K562 (cell line): ENCODE measurements around the gene MYLIP. TPM values are rescaled to one million over a fixed set of nuclear protein-coding genes. Genes with fewer than 3 reads are reported as not detected.

Experiments
- BRF1 ChIP-seq: IDR thresholded peaks from 3 replicates; pipeline ENCODE4 v1.6.1; 2011; ENCODE audit warnings: borderline replicate concordance, mild to moderate bottlenecking; ENCODE audit not compliant: insufficient read length; ENCODE audit errors: extremely low read depth
- CHCHD3 ChIP-seq: fragments of 250-450 bp; sonication (Bioruptor Pico); IDR thresholded peaks from 2 replicates; pipeline ENCODE4 v2.1.2; 2022; ENCODE audit warnings: mild to moderate bottlenecking
- CXXC5 ChIP-seq: fragments of 250-450 bp; sonication (Bioruptor Pico); IDR thresholded peaks from 2 replicates; pipeline ENCODE4 v1.8.0; 2022; ENCODE audit warnings: inconsistent platforms, mild to moderate bottlenecking, moderate library complexity
- FOXJ3 ChIP-seq: sonication (generic); formaldehyde crosslinking; IDR thresholded peaks from 2 replicates; pipeline ENCODE4 v1.4.0; 2020; ENCODE audit warnings: mild to moderate bottlenecking, missing genetic modification reagents
- KDM2B ChIP-seq: fragments of 250-450 bp; sonication (Bioruptor Pico); IDR thresholded peaks from 2 replicates; pipeline ENCODE4 v1.8.0; 2021; ENCODE audit warnings: mild to moderate bottlenecking, moderate library complexity
- NFRKB ChIP-seq: fragments of 450-650 bp; IDR thresholded peaks from 2 replicates; pipeline ENCODE4 v1.6.1; 2016; ENCODE audit warnings: low read depth
- NONO ChIP-seq, 2 experiments: fragments of 200-400 bp in 1 of 2; fragments of 450-650 bp in 1 of 2; formaldehyde crosslinking in 1 of 2; IDR thresholded peaks; 2 replicates each; pipeline ENCODE4 v1.6.1; 2017; ENCODE audit warnings: low read depth in 2 of 2, mild to moderate bottlenecking in 2 of 2, moderate library complexity in 2 of 2, low read length in 1 of 2
- NR4A1 ChIP-seq, 2 experiments: fragments of 250-450 bp in 1 of 2; fragments of 450-650 bp in 1 of 2; sonication (Bioruptor Pico) in 1 of 2; IDR thresholded peaks; 2 replicates each; pipeline versions ENCODE4 v1.4.0 to v1.6.1; 2016 to 2020; ENCODE audit warnings: mild to moderate bottlenecking in 2 of 2, missing compliant biosample characterization in 1 of 2, missing genetic modification characterization in 1 of 2, moderate library complexity in 1 of 2
- RFX7 ChIP-seq: fragments of 250-450 bp; sonication (Bioruptor Pico); IDR thresholded peaks from 2 replicates; pipeline ENCODE4 v1.5.1; 2021; ENCODE audit warnings: mild to moderate bottlenecking
- RNF219 ChIP-seq: fragments of 250-450 bp; sonication (Bioruptor Pico); IDR thresholded peaks from 2 replicates; pipeline ENCODE4 v1.5.0; 2022; ENCODE audit warnings: mild to moderate bottlenecking
- SMARCA4 ChIP-seq: fragments of 450-650 bp; IDR thresholded peaks from 2 replicates; pipeline ENCODE4 v1.6.1; 2016
- SNAPC5 ChIP-seq: fragments of 250-450 bp; sonication (Bioruptor Pico); IDR thresholded peaks from 2 replicates; pipeline ENCODE4 v1.8.0; 2021; ENCODE audit warnings: moderate library complexity, mild to moderate bottlenecking, inconsistent platforms
- STAT5A ChIP-seq: IDR thresholded peaks from 2 replicates; pipeline ENCODE4 v1.6.1; 2012; ENCODE audit warnings: low read length, inconsistent platforms, borderline replicate concordance
- XRCC3 ChIP-seq: fragments of 450-650 bp; IDR thresholded peaks from 2 replicates; pipeline ENCODE4 v1.6.1; 2017; ENCODE audit warnings: mild to moderate bottlenecking, moderate library complexity
- ZBTB43 ChIP-seq: sonication (generic); formaldehyde crosslinking; IDR thresholded peaks from 2 replicates; pipeline ENCODE4 v1.8.0; 2023; ENCODE audit warnings: mild to moderate bottlenecking, missing genetic modification reagents
- ZNF436 ChIP-seq: fragments of 250-450, 450-650 bp; sonication (Bioruptor Pico); formaldehyde crosslinking; IDR thresholded peaks from 2 replicates; pipeline ENCODE4 v1.7.0; 2020; ENCODE audit warnings: mild to moderate bottlenecking
- ZNF518B ChIP-seq: fragments of 250-450 bp; sonication (Bioruptor Pico); IDR thresholded peaks from 2 replicates; pipeline ENCODE4 v1.5.0; 2021; ENCODE audit warnings: mild to moderate bottlenecking, moderate library complexity
- ZNF699 ChIP-seq: fragments of 250-450 bp; sonication (Bioruptor Pico); IDR thresholded peaks from 2 replicates; pipeline ENCODE4 v1.8.0; 2021; ENCODE audit warnings: mild to moderate bottlenecking, moderate library complexity; ENCODE audit not compliant: insufficient replicate concordance
- ZNF717 ChIP-seq: fragments of 250-450 bp; sonication (Bioruptor Pico); IDR thresholded peaks from 2 replicates; pipeline ENCODE4 v1.5.0; 2021
- ZNF77 ChIP-seq: fragments of 250-450 bp; sonication (Bioruptor Pico); IDR thresholded peaks from 2 replicates; pipeline ENCODE4 v1.5.0; 2020
- polyA plus RNA-seq, 8 experiments: library from polyadenylated mRNA; depleted of rRNA in 4 of 8; stranded (reverse) in 5 of 8; unstranded in 3 of 8; fragments of >200 nt; fragmentation: Nextera tagmentation in 2 of 8; fragmentation: Illumina TruSeq in 1 of 8; extraction: Ambion mirVana in 2 of 8; extraction: Trizol in 1 of 8; gene quantifications; 2 replicates each; pipeline versions ENCODE4 v1.2.1 to v1.2.3, GENCODE V29; 2011 to 2014; ENCODE audit warnings: inconsistent platforms in 1 of 8, missing spikeins in 1 of 8
- total RNA-seq, 7 experiments: library from RNA; depleted of rRNA in 6 of 7; stranded (reverse); fragments of >200 nt in 6 of 7; fragmentation: Illumina TruSeq in 2 of 7; extraction: Trizol in 2 of 7; gene quantifications; 2 replicates each; pipeline versions ENCODE4 v1.2.1 to v1.2.3, GENCODE V29; 2011 to 2021; ENCODE audit warnings: low replicate concordance in 1 of 7

The MYLIP gene
- total and polyA plus RNA-seq, 9 of the 15 experiments (the other 6 are each of a cell fraction or from before 2014, with no cell fraction given): 10.8 to 43.5 (median 31.5) TPM

- no peak for TF ChIP-seq RNF219
- no peak for TF ChIP-seq BRF1
- no peak for TF ChIP-seq ZNF518B (CRISPR knock-in tag)
- no peak for TF ChIP-seq XRCC3
- TF ChIP-seq ZBTB43 (CRISPR knock-in tag): no peak
- TF ChIP-seq NFRKB: no peak
- TF ChIP-seq CXXC5 (CRISPR knock-in tag): no peak
- TF ChIP-seq SNAPC5 (CRISPR knock-in tag): no peak
- TF ChIP-seq FOXJ3 (CRISPR knock-in tag): 0 out of 2 replicates have a peak, but pooled peaks have one; percentile 18
- no peak for TF ChIP-seq ZNF77 (CRISPR knock-in tag)
- no peak for TF ChIP-seq STAT5A
- no peak for TF ChIP-seq NR4A1 (CRISPR knock-in tag; IDR thresholded peaks at IDR 0.05)
- no peak for TF ChIP-seq NR4A1 (tag; IDR thresholded peaks at IDR 0.05)
- no peak for TF ChIP-seq ZNF436 (CRISPR knock-in tag)
- no peak for TF ChIP-seq CHCHD3
- no peak for TF ChIP-seq ZNF699
- no peak for TF ChIP-seq ZNF717 (CRISPR knock-in tag)
- TF ChIP-seq KDM2B (CRISPR knock-in tag): no peak
- TF ChIP-seq RFX7: no peak
- no peak for TF ChIP-seq NONO (IDR thresholded peaks at IDR 0.05; ENCODE audit: low read depth in 2 of 2, low read length in 1 of 2)
- TF ChIP-seq SMARCA4: no peak
These were observed 926 bp downstream of the MYLIP start (continued) for GRCh38 chr6:16129623-16130401.
